ENCODE data around the gene FOXC1.

DNA sequence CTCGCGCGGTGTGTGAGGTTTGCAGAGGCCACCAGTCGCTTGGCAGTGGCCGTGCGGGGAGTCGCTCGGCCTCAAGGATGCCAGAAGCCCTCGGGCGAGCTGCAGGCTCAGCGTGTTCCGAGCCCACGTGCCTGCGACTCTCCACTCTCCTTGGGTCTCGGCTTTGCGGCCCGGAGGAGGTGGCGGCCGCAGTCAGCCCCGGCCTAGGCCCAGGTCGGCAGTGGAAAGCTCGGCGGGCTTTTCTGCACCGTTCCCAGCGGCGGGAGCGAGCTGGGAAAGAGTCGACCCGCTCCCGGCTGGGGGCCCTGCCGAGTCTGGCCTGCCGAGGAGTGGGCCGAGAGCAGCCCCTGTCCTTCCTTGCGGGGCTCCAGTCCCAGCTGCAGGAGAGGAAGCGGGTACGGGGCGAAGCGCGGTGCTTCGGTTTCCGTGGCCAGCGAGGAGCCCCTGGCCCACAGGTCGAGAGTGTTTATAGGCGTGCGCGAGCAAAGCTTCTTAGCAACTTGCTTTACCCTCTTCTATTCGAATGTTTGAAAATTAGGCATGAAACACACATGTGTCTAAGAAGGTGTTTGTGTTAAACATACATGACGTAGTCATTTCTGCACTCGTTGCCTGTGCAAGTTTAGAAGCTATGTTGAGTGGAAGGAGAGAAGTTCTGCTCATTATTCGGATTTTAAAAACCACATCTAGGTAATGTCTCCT, 5.6 kb downstream of the FOXC1 start:
- TF ChIP-seq, protein P1, sequence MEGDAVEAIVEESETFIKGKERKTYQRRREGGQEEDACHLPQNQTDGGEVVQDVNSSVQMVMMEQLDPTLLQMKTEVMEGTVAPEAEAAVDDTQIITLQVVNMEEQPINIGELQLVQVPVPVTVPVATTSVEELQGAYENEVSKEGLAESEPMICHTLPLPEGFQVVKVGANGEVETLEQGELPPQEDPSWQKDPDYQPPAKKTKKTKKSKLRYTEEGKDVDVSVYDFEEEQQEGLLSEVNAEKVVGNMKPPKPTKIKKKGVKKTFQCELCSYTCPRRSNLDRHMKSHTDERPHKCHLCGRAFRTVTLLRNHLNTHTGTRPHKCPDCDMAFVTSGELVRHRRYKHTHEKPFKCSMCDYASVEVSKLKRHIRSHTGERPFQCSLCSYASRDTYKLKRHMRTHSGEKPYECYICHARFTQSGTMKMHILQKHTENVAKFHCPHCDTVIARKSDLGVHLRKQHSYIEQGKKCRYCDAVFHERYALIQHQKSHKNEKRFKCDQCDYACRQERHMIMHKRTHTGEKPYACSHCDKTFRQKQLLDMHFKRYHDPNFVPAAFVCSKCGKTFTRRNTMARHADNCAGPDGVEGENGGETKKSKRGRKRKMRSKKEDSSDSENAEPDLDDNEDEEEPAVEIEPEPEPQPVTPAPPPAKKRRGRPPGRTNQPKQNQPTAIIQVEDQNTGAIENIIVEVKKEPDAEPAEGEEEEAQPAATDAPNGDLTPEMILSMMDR (IDR thresholded peaks at IDR 0.05): no peak
- no peak for TF ChIP-seq ZFX (IDR thresholded peaks at IDR 0.05; ENCODE audit: borderline replicate concordance)
